Neural progenitor cell (in vitro differentiated cells): ENCODE data around the gene LIN28A. TPM values are rescaled to one million over a fixed set of nuclear protein-coding genes. Genes with fewer than 3 reads are reported as not detected.

ENCODE experiments used
- DNase-seq: peaks from one replicate; pipeline ENCODE4 v3.0.0-alpha.2; 2016; ENCODE audit warnings: low spot score
- H2AFZ ChIP-seq: fragments of 200-600 bp; sonication (generic); replicated peaks from 2 replicates; pipeline ENCODE4 v1.6.1; 2016; ENCODE audit warnings: antibody characterized with exemption
- H3F3A ChIP-seq: fragments of 200-600 bp; sonication (generic); 2 replicates; pipeline ENCODE4 v1.6.1; 2016; ENCODE audit warnings: antibody characterized with exemption, low read depth
- H3K27ac ChIP-seq: fragments of 200-600 bp; sonication (generic); 2 replicates; pipeline ENCODE4 v1.5.1; 2016; ENCODE audit warnings: mild to moderate bottlenecking
- H3K27me3 ChIP-seq: fragments of 200-600 bp; sonication (generic); 2 replicates; pipeline ENCODE4 v1.6.1; 2016; ENCODE audit warnings: mild to moderate bottlenecking, moderate library complexity
- H3K36me3 ChIP-seq: fragments of 200-600 bp; sonication (generic); 2 replicates; pipeline ENCODE4 v1.5.1; 2016
- H3K4me1 ChIP-seq: fragments of 200-600 bp; sonication (generic); 2 replicates; pipeline ENCODE4 v1.6.1; 2016; ENCODE audit warnings: mixed run types
- H3K4me2 ChIP-seq: fragments of 200-600 bp; sonication (generic); 2 replicates; pipeline ENCODE4 v1.6.1; 2016
- H3K4me3 ChIP-seq: fragments of 200-600 bp; sonication (generic); 2 replicates; pipeline ENCODE4 v1.5.1; 2016
- H3K79me2 ChIP-seq: fragments of 200-600 bp; sonication (generic); 2 replicates; pipeline ENCODE4 v1.6.1; 2016; ENCODE audit warnings: low read depth
- H3K9ac ChIP-seq: fragments of 200-600 bp; sonication (generic); 2 replicates; pipeline ENCODE4 v1.6.1; 2016
- H3K9me3 ChIP-seq: fragments of 200-600 bp; sonication (generic); 2 replicates; pipeline ENCODE4 v1.5.1; 2016; ENCODE audit warnings: low read depth
- H4K20me1 ChIP-seq: fragments of 200-600 bp; sonication (generic); 2 replicates; pipeline ENCODE4 v1.6.1; 2016; ENCODE audit warnings: low read depth
- H3K27ac Mint-ChIP-seq: 3 replicates; pipeline ENCODE4 v1.8.0; 2021; ENCODE audit warnings: mixed read lengths
- H3K27me3 Mint-ChIP-seq: 2 replicates; pipeline ENCODE4 v1.8.0; 2022; ENCODE audit warnings: low read depth, mild to moderate bottlenecking, inconsistent platforms, moderate library complexity, mixed read lengths; ENCODE audit not compliant: insufficient read depth
- H3K36me3 Mint-ChIP-seq: 3 replicates; pipeline ENCODE4 v1.8.0; 2021; ENCODE audit warnings: mixed read lengths
- H3K4me1 Mint-ChIP-seq: 3 replicates; pipeline ENCODE4 v1.8.0; 2021; ENCODE audit warnings: mixed read lengths
- H3K4me3 Mint-ChIP-seq: 3 replicates; pipeline ENCODE4 v1.8.0; 2021; ENCODE audit warnings: mild to moderate bottlenecking, moderate library complexity, mixed read lengths
- H3K9me3 Mint-ChIP-seq: 3 replicates; pipeline ENCODE4 v1.8.0; 2020; ENCODE audit warnings: mixed read lengths
- EZH2 ChIP-seq: fragments of 200-600 bp; sonication (generic); IDR thresholded peaks from 2 replicates; pipeline ENCODE4 v1.6.1; 2017; ENCODE audit warnings: antibody characterized with exemption, mild to moderate bottlenecking, moderate library complexity
- EZH2phosphoT487 ChIP-seq: fragments of 200-600 bp; sonication (generic); IDR thresholded peaks from 2 replicates; pipeline ENCODE4 v1.6.1; 2017; ENCODE audit warnings: antibody characterized with exemption
- total RNA-seq: library from RNA; depleted of rRNA; stranded (reverse); fragments of >200 nt; gene quantifications from 2 replicates; pipeline ENCODE4 v1.2.3, GENCODE V29; 2015; ENCODE audit warnings: low replicate concordance
- TF ChIP-seq, protein P1 (sequence below): fragments of 200-600 bp; sonication (generic); IDR thresholded peaks from 2 replicates; pipeline ENCODE4 v1.5.1; 2017; ENCODE audit warnings: antibody characterized with exemption, mild to moderate bottlenecking

LIN28A gene
- total RNA-seq, 1 donor from 2014 or later = 1,384 TPM

GRCh38 chr1:26375081-26375480 lies 35.5 kb upstream of the LIN28A start:
- Mint-ChIP-seq H3K4me3 (no peak overlapping the region), H3K36me3 (no peaks in the 10 kb centered on the region), H3K9me3 (peaks cover 5% of the 10 kb centered on the region), H3K27me3 (peaks cover 7% of the 10 kb centered on the region), H3K27ac (peak overlapping the region; percentile 15), H3K4me1 (peaks cover 11% of the 10 kb centered on the region)
- TF ChIP-seq EZH2 (no peak), EZH2phosphoT487 (no peak)
- TF ChIP-seq, protein P1, sequence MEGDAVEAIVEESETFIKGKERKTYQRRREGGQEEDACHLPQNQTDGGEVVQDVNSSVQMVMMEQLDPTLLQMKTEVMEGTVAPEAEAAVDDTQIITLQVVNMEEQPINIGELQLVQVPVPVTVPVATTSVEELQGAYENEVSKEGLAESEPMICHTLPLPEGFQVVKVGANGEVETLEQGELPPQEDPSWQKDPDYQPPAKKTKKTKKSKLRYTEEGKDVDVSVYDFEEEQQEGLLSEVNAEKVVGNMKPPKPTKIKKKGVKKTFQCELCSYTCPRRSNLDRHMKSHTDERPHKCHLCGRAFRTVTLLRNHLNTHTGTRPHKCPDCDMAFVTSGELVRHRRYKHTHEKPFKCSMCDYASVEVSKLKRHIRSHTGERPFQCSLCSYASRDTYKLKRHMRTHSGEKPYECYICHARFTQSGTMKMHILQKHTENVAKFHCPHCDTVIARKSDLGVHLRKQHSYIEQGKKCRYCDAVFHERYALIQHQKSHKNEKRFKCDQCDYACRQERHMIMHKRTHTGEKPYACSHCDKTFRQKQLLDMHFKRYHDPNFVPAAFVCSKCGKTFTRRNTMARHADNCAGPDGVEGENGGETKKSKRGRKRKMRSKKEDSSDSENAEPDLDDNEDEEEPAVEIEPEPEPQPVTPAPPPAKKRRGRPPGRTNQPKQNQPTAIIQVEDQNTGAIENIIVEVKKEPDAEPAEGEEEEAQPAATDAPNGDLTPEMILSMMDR = no peak
- Histone ChIP-seq H3K9me3 (no peaks in the 10 kb centered on the region), H3K4me2 (no peak overlapping the region), H3K27ac (no peak overlapping the region), H3K9ac (no peak overlapping the region), H4K20me1 (no peaks in the 10 kb centered on the region), H3K4me3 (no peak overlapping the region), H3K4me1 (no peaks in the 10 kb centered on the region), H3K36me3 (no peaks in the 10 kb centered on the region), H3F3A (no peaks in the 10 kb centered on the region), H3K27me3 (no peaks in the 10 kb centered on the region), H2AFZ (no peak overlapping the region), H3K79me2 (no peaks in the 10 kb centered on the region)
- DNase-seq = no peak

- no peaks in the 10 kb centered on the region for H4K20me1 ChIP-seq
- H3K36me3 Mint-ChIP-seq = no peaks in the 10 kb centered on the region
- H3K9ac ChIP-seq = no peak overlapping the region
- peaks cover 11% of the 10 kb centered on the region for H3K4me1 Mint-ChIP-seq
- H3K27me3 Mint-ChIP-seq = peaks cover 7% of the 10 kb centered on the region
- no peak overlapping the region for H2AFZ ChIP-seq
- H3K4me3 ChIP-seq = no peak overlapping the region
- H3K4me3 Mint-ChIP-seq = no peak overlapping the region
- peaks cover 2% of the 10 kb centered on the region for H3K9me3 Mint-ChIP-seq
- no peaks in the 10 kb centered on the region for H3K79me2 ChIP-seq
- no peak overlapping the region for H3K4me2 ChIP-seq
- no peaks in the 10 kb centered on the region for H3K4me1 ChIP-seq
- no peaks in the 10 kb centered on the region for H3K9me3 ChIP-seq
- no peak overlapping the region for H3K27ac Mint-ChIP-seq
- H3K27ac ChIP-seq = no peak overlapping the region
- TF ChIP-seq, protein P1 = no peak
- TF ChIP-seq EZH2phosphoT487 (no peak), EZH2 (no peak)
- no peaks in the 10 kb centered on the region for H3K36me3 ChIP-seq
- no peaks in the 10 kb centered on the region for H3K27me3 ChIP-seq
- H3F3A ChIP-seq = no peaks in the 10 kb centered on the region
- no peak for DNase-seq
These were observed 34.6 kb upstream of the LIN28A start for GRCh38 chr1:26376050-26376449.

DNA sequence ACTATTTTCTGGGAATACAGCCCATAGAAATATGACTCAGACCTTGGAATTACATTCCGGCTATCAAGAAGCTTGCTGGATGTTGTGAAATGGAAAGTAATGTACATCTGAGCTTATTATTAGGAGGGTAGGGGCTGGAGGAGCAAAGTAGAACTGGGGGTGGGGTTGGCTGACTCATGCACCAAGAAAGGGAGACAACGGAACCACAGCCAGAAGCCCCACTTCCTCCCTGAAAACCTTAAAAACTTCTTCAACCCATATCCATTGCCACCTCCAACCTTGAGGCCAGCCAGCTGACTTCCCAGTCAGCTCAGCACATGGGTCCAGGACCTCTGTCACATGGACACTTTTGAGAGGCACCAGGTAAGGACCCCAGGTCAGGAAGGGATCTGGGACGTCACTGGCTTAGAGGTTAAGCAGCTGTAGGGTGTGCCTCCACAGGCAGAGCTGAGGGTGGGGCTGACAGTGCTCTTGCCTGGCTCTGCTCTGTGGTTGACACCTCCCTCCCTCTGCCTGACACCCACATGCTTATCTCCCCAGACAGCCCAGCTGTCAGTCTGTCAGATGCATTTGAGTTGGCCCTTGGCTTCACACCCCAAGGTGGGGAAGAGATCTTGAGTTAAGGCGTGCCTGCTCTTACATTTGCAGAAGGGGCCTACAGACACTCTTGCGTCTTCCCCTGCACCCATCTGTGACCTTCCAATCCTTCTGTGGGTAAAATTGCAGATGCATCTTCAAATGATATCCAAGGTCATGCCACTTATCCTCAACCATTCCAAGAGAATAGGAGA lies 32.3 kb upstream of the LIN28A start:
- no peaks in the 10 kb centered on the region for H4K20me1 ChIP-seq
- no peaks in the 10 kb centered on the region for H3K9me3 ChIP-seq
- H2AFZ ChIP-seq = no peak overlapping the region
- no peaks in the 10 kb centered on the region for H3K27me3 ChIP-seq
- H3K36me3 ChIP-seq = no peaks in the 10 kb centered on the region
- peaks cover 7% of the 10 kb centered on the region for H3K27me3 Mint-ChIP-seq
- no peak for TF ChIP-seq EZH2
- TF ChIP-seq, protein P1 = no peak
- TF ChIP-seq EZH2phosphoT487 = no peak
- no peak overlapping the region for H3K27ac ChIP-seq
- no peak overlapping the region for H3K27ac Mint-ChIP-seq
- no peaks in the 10 kb centered on the region for H3K9me3 Mint-ChIP-seq
- H3K9ac ChIP-seq = no peak overlapping the region
- DNase-seq = no peak
- peaks cover 11% of the 10 kb centered on the region for H3K4me1 Mint-ChIP-seq
- H3F3A ChIP-seq = no peaks in the 10 kb centered on the region
- no peak overlapping the region for H3K4me3 Mint-ChIP-seq
- no peaks in the 10 kb centered on the region for H3K4me1 ChIP-seq
- no peaks in the 10 kb centered on the region for H3K36me3 Mint-ChIP-seq
- H3K4me2 ChIP-seq = no peak overlapping the region
- no peak overlapping the region for H3K4me3 ChIP-seq
- no peaks in the 10 kb centered on the region for H3K79me2 ChIP-seq
